ENCODE results near the gene EGLN2.
"Not testable (repeated sequence)": the region's sequence is repeated elsewhere in the genome, so short reads cannot be mapped to it uniquely, and the experiment has no call there.

Gene EGLN2

DNA sequence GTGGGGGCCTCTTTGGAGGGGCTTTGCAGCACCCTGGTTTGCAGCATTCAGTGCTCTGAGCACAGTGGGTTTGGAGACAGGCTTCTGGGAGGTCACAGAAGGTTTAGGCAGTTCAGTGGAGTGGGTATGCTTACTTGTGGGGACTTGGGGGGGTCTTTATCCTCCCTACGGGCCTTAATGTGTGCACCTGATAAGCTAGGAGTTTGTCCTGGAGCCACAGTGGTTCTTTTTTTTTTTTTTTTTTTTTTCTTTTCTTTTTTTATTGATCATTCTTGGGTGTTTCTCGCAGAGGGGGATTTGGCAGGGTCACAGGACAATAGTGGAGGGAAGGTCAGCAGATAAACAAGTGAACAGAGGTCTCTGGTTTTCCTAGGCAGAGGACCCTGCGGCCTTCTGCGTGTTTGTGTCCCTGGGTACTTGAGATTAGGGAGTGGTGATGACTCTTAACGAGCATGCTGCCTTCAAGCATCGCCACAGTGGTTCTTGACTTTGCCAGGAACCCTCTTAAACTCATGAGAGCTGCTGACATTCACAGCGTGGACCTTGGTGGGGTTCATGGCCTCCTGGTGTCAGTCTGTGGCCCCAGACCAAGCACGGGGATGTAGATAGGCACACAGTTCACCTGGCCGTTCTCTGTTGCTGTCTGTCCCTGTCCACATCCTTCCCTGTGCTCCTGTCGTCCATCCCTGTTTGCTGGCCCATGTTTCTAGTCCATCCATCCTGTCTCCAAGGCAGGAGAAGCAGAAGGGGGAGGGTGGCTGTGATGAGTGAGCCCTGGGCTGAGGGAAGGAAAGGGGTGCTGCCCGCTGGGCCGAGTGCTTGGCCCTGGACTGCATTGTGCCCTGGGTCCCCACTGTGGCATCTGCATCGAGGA, 2.7 kb downstream of the EGLN2 start:
- DNase-seq (ENCODE audit: low read depth in 1 of 2, low spot score in 1 of 2), result no peak

DNA sequence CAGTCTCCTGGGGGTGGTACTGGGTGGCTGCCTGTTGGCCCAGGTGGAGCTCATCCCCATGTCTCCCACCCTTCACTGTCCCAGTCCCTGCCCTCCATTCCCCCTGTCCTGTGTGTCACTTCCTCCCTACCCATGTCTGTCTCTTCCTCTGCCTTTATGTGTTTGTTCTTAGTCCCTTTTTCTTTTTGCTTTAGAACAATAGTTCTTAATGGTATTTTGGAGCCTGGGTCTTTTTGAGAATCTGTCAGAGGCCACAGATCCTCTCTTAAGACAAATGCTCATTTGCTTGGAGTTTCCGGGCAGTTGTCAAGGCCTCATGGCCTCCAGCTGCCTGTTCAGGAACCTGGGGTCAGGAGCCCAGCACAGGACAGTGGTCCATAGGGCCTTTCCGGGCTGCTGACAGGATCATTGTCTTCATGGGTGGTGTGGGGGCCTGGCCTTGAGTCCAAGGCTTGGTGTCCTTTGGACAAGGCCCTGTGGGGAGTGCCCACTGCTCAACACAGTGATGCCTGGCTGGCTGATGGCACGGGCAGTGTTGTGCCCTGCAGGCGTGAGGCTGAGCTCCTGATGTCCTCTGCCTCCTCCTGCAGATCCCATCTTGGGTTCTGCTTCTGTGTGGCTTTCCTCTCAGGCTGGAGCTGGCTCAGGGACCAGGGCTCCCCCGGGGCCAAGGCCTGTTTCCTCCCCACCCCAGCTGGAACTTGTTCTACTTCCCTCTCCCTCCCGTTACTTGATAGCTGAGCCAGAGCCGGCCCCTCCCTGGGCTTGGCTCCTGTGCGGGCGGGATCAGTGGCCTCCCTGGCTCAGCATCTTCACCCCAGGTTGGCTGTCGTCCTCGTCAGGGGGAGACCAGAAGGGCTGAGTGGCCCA, 3.5 kb downstream of the EGLN2 start:
- no peak for DNase-seq (ENCODE audit: low read depth in 1 of 2, low spot score in 1 of 2)

- no peak for DNase-seq (ENCODE audit: low read depth in 1 of 2, low spot score in 1 of 2)
These were observed 4.3 kb downstream of the EGLN2 start for GRCh38 chr19:40803170-40803856.

DNA sequence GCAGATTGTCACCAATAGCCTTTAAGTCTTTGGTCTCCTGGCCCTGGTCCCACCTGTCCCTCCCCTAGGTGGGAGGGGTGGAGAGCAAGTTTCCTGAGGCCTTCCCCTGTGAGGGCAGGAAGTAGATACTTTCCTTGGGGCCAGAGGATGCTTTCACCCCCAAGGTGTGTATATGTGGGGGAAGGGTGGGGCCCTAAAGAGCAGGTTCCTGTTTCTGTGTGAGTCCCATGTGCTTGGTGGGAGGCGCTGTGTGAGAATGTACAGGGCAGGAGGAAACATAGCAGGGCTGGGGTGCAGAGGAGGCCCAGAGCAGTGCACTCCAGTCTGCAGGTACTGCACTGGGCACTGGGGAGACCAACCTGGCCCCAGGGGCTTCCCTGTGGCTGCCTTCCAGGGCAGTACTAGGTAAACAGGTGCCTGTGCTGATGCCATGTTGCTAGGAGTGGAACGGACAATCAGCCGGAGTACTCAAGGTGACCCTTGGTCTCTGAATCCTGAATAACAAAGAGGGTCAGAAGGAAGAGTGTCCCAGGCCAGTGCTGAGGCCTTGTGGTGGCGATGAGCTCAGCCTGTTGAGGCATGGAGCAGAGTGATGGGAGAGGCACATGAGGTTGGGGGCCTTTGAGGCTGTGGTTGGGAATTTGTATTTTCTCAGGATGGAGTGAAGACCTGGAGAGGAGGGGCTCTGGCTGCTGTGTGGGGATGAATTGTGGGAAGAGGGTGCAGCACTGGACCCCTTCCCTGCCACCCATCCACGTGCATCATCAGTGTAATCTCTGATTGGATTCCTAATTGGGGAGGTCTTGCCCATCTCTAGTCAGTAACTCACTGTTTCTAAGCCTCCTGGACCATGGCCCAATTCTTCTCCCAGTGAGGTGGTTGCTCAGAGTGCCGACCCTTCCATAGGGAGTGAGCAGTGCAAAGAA, 5.1 kb downstream of the EGLN2 start:
- no peak for DNase-seq (ENCODE audit: low read depth in 1 of 2, low spot score in 1 of 2)

DNA sequence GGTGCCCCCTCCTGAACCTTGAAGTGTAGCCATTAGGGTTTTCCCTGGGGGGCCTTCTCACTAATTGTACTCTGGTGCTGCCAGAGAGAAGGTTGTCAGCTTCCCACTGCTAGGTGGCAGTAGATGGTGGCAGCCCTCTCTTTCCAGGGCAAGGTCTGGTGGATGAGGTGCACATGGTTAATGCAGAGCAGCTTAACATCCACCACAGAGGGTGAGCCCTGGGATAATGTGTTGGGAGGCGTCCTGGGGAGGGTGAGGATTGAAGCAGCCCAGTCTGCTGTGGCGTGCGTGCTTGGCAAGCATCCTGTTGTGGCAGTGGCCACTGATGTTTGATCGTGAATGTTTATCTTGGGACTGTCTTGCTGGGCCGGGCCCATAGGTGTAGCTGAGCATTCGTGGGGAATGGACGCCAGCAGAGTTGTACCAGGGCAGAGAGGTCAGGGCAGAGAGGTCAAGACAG, 5.8 kb downstream of the EGLN2 start:
- no peak for DNase-seq (ENCODE audit: low read depth in 1 of 2, low spot score in 1 of 2)

DNA sequence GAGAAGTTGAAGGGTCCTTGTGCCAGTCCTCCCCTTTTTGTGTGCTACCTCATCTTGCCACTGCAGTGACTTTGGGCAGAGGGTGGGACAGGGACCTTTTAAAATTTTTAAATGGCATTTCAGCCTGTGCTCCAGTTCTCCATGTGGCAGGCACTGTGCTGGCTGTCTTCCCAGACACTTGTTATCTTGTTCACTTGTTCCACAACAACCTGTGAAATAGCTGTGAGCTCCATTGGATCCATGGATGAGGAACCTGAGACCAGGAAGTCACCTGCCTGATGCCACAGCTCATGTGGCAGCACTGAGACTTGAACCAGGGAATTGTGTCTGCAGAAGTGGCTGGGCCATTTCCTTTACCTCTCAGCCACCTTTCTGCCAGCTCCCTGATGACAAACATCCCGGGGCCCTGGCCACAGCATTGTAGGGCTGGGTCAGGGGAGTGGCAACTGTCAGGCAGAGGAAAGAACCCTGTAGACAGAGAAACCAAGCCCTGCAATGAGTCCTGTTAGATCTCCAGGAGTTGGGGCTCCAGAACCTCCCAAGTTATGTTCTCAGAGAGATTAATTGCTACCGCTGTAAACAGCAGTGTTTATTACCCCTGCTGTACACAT, 6.4 kb downstream of the EGLN2 start:
- no peak for DNase-seq (ENCODE audit: low read depth in 1 of 2, low spot score in 1 of 2)

DNA sequence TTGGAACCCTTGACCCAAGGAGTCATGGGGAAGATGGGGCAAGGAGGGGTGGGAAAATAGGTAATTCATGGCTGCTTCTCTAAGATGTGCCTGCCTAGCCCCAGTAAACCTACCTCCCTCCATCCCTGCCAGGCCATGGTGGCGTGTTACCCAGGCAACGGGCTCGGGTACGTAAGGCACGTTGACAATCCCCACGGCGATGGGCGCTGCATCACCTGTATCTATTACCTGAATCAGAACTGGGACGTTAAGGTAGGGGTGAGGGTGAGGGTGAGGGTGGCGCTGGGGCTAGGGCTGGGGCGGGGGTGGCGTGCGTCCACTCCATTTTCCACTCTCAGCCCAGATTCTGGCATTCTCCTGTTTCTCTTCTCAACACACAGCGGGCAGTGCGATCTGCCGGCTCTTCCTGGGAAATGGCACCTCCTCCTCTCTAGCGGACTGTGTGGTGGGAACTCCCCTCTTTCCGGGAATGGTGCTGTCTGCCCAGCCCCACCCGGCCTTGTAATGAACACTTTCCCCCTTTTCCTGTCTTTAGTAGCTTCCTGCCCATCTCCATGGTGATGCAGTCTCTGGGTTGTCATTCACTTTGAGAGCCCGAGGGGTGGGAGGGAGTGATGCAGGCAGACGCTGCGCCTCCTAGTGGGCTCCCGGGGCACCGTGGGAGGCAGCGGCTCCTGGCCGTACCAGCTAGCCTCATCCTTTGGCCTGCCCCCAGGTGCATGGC, 7.6 kb downstream of the EGLN2 start:
- peak in 1 of 2 donors; percentile 75 for DNase-seq (ENCODE audit: low read depth in 1 of 2, low spot score in 1 of 2)

GRCh38 chr19:40807147-40808020, 8.4 kb downstream of the EGLN2 start:
- DNase-seq (ENCODE audit: low read depth in 1 of 2, low spot score in 1 of 2), result no peak

DNA sequence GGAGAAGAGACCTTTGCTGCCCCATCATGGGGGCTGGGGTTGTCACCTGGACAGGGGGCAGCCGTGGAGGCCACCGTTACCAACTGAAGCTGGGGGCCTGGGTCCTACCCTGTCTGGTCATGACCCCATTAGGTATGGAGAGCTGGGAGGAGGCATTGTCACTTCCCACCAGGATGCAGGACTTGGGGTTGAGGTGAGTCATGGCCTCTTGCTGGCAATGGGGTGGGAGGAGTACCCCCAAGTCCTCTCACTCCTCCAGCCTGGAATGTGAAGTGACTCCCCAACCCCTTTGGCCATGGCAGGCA, 9.0 kb downstream of the EGLN2 start:
- no peak for DNase-seq (ENCODE audit: low read depth in 1 of 2, low spot score in 1 of 2)

DNA sequence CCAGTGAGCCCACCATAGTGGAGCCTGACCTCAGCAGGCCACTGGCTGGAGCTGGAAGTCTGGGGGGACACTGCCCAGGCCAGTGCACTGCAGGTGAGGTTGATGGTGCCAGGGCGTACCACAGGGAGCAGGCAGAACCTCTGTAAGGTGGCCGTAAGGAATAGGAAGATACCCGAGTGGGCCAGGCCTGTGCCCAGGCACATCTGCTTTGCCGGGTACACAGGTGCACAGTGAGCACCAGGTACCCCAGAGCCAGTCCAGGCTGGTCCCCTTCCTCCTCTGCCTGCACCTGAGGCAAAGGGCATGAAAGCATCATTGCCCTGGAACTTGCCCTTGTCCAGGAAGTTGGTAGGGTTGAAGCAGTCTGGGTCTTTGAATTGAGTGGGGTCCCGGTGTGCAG, 9.5 kb downstream of the EGLN2 start:
- no peak for DNase-seq (ENCODE audit: low read depth in 1 of 2, low spot score in 1 of 2)

DNA sequence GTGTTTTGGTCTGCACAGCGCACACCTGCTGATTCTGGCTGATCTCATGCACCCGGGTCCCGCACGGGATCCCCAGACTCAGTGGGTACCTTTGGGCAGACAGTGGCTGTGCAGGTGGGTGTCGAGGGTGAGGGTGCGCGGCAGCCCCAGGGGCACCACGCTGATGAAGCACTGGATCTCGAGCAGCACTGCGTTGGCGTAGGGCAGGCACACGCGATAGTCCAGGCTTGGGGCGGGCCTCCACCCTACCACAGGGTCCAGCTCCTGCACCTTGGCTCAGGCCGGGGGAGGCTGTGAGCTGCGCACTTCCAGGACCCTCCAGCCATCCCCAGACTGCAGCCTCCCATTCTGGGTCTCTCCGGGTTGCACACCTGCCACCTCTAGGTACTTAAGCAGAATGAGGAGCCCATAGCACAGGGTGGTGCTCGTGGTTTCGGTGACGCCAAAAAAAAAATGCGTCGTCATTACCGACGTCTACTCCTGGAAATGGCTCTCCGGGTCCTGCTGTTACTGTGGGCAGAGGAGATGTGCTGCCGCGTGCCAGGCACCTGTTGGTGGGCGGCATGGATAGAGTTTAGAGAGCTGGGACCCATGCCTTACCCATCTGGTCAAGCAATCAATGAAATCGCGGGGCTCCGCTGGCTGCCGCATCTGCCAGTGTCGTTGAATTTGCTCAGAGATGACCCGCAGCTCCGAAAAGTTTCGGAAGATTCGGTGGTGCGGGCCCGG, 10.5 kb downstream of the EGLN2 start:
- DNase-seq (ENCODE audit: low read depth in 1 of 2, low spot score in 1 of 2), result no peak

GRCh38 chr19:40810160-40810559, 11.2 kb downstream of the EGLN2 start:
- no peak for DNase-seq (ENCODE audit: low read depth in 1 of 2, low spot score in 1 of 2)

- DNase-seq (ENCODE audit: low read depth in 1 of 2, low spot score in 1 of 2), result not testable (repeated sequence)
These were observed 11.8 kb downstream of the EGLN2 start for GRCh38 chr19:40810649-40811408.

DNA sequence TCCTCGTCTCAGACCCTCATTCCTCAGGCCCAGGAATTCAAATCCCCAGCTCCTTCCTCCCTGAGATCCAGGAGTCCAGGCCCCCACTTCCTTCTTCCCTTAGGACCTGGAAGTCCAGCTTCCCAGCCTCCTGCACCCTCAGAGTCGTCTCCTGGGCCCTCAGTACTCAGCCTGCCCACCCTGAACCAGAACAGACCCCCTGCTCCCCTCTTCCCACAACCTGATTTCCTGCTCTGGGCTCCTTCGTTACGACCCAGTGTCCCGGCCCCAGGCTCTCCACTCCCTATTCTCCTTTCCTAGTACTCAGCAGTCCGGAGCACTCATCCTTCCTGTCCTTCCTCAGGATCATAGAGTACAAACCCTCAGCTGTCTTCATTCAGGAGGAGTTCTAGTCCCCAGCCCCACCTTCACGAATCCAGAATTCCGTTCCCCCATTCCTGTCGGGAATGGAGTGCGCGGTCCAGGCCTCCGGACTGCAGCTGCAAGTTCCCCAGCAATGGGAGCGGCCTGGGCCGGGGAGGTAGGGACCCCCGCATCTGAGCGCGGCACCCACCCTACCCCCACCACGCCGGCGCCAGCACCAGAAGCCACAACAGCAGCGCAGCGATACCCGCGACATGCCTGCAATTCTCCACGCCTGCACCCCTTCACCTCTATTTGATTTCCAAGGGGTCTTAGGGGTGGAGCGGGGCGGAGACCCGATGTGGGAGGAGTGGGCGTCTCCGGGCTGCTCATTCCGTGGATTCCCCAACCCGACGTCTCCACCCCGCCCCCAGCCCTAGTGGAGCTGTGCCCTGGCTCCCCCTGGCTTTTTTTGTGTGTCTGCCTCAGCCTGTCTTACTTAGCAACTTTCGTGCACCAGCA, 12.7 kb downstream of the EGLN2 start:
- DNase-seq (ENCODE audit: low read depth in 1 of 2, low spot score in 1 of 2), result no peak

DNA sequence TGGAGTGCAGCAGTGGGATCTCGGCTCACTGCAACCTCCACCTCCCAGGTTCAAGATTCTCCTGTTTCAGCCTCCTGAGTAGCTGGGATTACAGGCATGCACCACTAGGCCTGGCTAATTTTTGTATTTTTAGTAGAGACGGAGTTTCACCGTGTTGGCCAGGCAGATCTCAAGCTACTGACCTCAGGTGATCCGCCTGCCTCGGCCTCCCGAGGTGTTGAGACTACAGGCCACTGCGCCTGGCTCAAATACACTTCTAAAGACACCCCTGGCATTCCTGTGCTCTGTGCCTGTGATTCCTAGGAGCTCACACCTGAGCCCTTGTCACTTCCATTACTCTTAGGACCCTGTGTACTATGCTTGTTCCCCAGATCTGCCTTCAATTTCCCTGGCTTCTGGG, 13.6 kb downstream of the EGLN2 start:
- not testable (repeated sequence) for DNase-seq (ENCODE audit: low read depth in 1 of 2, low spot score in 1 of 2)

DNA sequence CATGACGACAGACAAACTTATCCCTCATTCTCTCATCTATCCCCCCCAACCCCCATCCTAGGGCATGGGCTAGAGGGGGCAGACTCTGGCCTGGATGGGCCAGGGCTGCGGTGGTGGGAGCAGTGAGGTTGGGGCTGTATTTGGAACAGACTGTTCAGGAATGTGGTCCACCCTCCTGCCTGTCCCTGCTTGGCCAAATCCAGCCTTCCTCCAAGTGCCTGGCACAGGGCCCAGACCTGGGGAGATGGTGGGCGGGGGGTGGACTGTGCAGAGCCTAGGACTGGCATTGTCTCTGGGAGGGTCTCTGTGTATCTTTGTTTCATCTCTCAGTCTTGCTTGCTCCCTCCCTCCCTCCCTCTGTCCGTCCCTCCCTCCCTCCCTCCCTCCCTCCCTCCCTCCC, 14.2 kb downstream of the EGLN2 start:
- no peak for DNase-seq (ENCODE audit: low read depth in 1 of 2, low spot score in 1 of 2)

Data from activated CD4-positive, alpha-beta T cell treated with anti-CD3 and anti-CD28 coated beads, Interleukin-2, amount 50 U/mL, for 24 hours (primary cell).